ENCODE data around the gene CFAP90. TPM values are rescaled to one million over a fixed set of nuclear protein-coding genes. Genes with fewer than 3 reads are reported as not detected.

CFAP90 gene
- polyA plus RNA-seq, 2 of the 4 experiments (the other 2 are of a cell fraction): 0.17 to 0.25 TPM

GRCh38 chr5:7793895-7794294 lies 57.0 kb downstream of the CFAP90 start:
- ChIA-PET POLR2A (no interaction called here), CTCF (interaction anchor here (1.5 kb wide), 1 partner anchor 23 kb away, joined by 4 read pairs; no protein-coding TSS in a partner anchor)
- DNase-seq (ENCODE audit: low read depth in 1 of 2, low spot score in 1 of 2) (no peak), ATAC-seq (no peak), FAIRE-seq (no peak)
- WGBS (ENCODE audit: missing lambda C conversion rate): 2% methylated on average over 5 of the region's 5 CpGs
- Histone ChIP-seq H3K27ac (no peak overlapping the region), H3K9me3 (no peaks in the 10 kb centered on the region), H3K4me3 (no peak overlapping the region), H3K4me1 (no peaks in the 10 kb centered on the region), H3K4me2 (no peak overlapping the region)
- TF ChIP-seq ELK1 (IDR thresholded peaks at IDR 0.05; ENCODE audit: low read depth, low read length) (no peak), SREBF2 (IDR thresholded peaks at IDR 0.05) (no peak), MAFK (IDR thresholded peaks at IDR 0.05; ENCODE audit: partially characterized antibody) (no peak)

- no peaks in the 10 kb centered on the region for H3K9me3 ChIP-seq
- ATAC-seq (no peak), DNase-seq (ENCODE audit: low read depth in 1 of 2, low spot score in 1 of 2) (no peak), FAIRE-seq (no peak)
- no peaks in the 10 kb centered on the region for H3K4me1 ChIP-seq
- H3K4me3 ChIP-seq: no peak overlapping the region
- ChIA-PET POLR2A (no interaction called here), CTCF (no interaction called here)
- TF ChIP-seq HDAC2 (IDR thresholded peaks at IDR 0.05): no peak
- TF ChIP-seq HOXB5 (CRISPR knock-in tag; IDR thresholded peaks at IDR 0.05): no peak
- no peak for TF ChIP-seq CBX8 (IDR thresholded peaks at IDR 0.05)
- TF ChIP-seq KDM5A (IDR thresholded peaks at IDR 0.05): no peak
- TF ChIP-seq ATOH8 (CRISPR knock-in tag; IDR thresholded peaks at IDR 0.05; ENCODE audit: low read depth): no peak
- no peak for TF ChIP-seq RCOR1 (IDR thresholded peaks at IDR 0.05; ENCODE audit: low read depth, low read length)
- TF ChIP-seq CTCF (IDR thresholded peaks at IDR 0.05): no peak
- TF ChIP-seq ZNF302 (CRISPR knock-in tag; IDR thresholded peaks at IDR 0.05): no peak
- no peak for TF ChIP-seq EHMT2 (IDR thresholded peaks at IDR 0.05; ENCODE audit: low read depth)
- TF ChIP-seq MAX (IDR thresholded peaks at IDR 0.05): no peak
- TF ChIP-seq SREBF2 (IDR thresholded peaks at IDR 0.05): no peak
- no peak overlapping the region for H3K4me2 ChIP-seq
- no peak overlapping the region for H3K27ac ChIP-seq
- WGBS (ENCODE audit: missing lambda C conversion rate): 55% methylated on average over 7 of the region's 7 CpGs
Observed at GRCh38 chr5:7789567-7789966, 61.4 kb downstream of the CFAP90 start.

GRCh38 chr5:7787770-7788169 lies 63.2 kb downstream of the CFAP90 start:
- no peaks in the 10 kb centered on the region for H3K4me1 ChIP-seq
- H3K9me3 ChIP-seq: no peaks in the 10 kb centered on the region
- ATAC-seq (no peak), FAIRE-seq (no peak), DNase-seq (ENCODE audit: low read depth in 1 of 2, low spot score in 1 of 2) (no peak)
- 28% methylated on average over 3 of the region's 3 CpGs for WGBS (ENCODE audit: missing lambda C conversion rate)
- no peak overlapping the region for H3K27ac ChIP-seq
- CTCF ChIA-PET: no interaction called here
- H3K4me3 ChIP-seq: no peak overlapping the region
- POLR2A ChIA-PET: no interaction called here
- no peak overlapping the region for H3K4me2 ChIP-seq
- TF ChIP-seq HDAC2 (IDR thresholded peaks at IDR 0.05) (no peak), E2F6 (IDR thresholded peaks at IDR 0.05; ENCODE audit: borderline replicate concordance, low read depth) (no peak), EHF (CRISPR knock-in tag; IDR thresholded peaks at IDR 0.05) (no peak), JUN (IDR thresholded peaks at IDR 0.05) (no peak), MAZ (IDR thresholded peaks at IDR 0.05; ENCODE audit: borderline replicate concordance, low read depth, low read length) (no peak), BHLHE40 (IDR thresholded peaks at IDR 0.05; ENCODE audit: low read depth, low read length) (no peak)
